GM19238 (cell line): ENCODE measurements around the gene MARK4.

Experiments
- DNase-seq: peaks from one replicate; pipeline ENCODE4 v3.0.0; 2011; ENCODE audit warnings: low spot score; ENCODE audit not compliant: insufficient read length

MARK4 gene

GRCh38 chr19:45271098-45271734 is 20.1 kb downstream of the MARK4 start:
- no peak for DNase-seq

GRCh38 chr19:45271735-45272108 is 20.7 kb downstream of the MARK4 start:
- DNase-seq, result no peak

GRCh38 chr19:45273521-45273855 is 22.4 kb downstream of the MARK4 start:
- DNase-seq, result no peak

GRCh38 chr19:45275370-45275971 is 24.4 kb downstream of the MARK4 start:
- no peak for DNase-seq

GRCh38 chr19:45276284-45276687 is 25.2 kb downstream of the MARK4 start:
- DNase-seq, result no peak

- no peak for DNase-seq
Measured at GRCh38 chr19:45278087-45278486, 27.0 kb downstream of the MARK4 start.

GRCh38 chr19:45279587-45280192 is 28.6 kb downstream of the MARK4 start:
- no peak for DNase-seq

- DNase-seq, result no peak
Measured at GRCh38 chr19:45280471-45280961, 29.4 kb downstream of the MARK4 start.

- no peak for DNase-seq
Measured at GRCh38 chr19:45283443-45284033, 32.5 kb downstream of the MARK4 start.

- DNase-seq, result no peak
Measured at GRCh38 chr19:45290381-45290931, 39.4 kb downstream of the MARK4 start.

GRCh38 chr19:45291834-45292233 is 40.8 kb downstream of the MARK4 start:
- DNase-seq, result no peak

GRCh38 chr19:45293682-45294081 is 42.6 kb downstream of the MARK4 start:
- DNase-seq, result no peak

- no peak for DNase-seq
Measured at GRCh38 chr19:45294291-45295029, 43.4 kb downstream of the MARK4 start.

- DNase-seq, result no peak
Measured at GRCh38 chr19:45295873-45296272, 44.8 kb downstream of the MARK4 start.

GRCh38 chr19:45296355-45296754 is 45.3 kb downstream of the MARK4 start:
- no peak for DNase-seq

- DNase-seq, result no peak
Measured at GRCh38 chr19:45297674-45298073, 46.6 kb downstream of the MARK4 start.

- DNase-seq, result no peak
Measured at GRCh38 chr19:45298264-45298663, 47.2 kb downstream of the MARK4 start.

- DNase-seq, result no peak
Measured at GRCh38 chr19:45299719-45300118, 48.6 kb downstream of the MARK4 start.

GRCh38 chr19:45302416-45302815 is 51.3 kb downstream of the MARK4 start:
- DNase-seq, result no peak

GRCh38 chr19:45303269-45304060 is 52.4 kb downstream of the MARK4 start:
- DNase-seq, result no peak
